Neural cell (in vitro differentiated cells): ENCODE measurements around the gene DOK7.

Experiments used
- CTCF ChIP-seq: fragments of 450-650 bp; IDR thresholded peaks from 2 replicates; pipeline ENCODE4 v1.5.1; 2014; ENCODE audit warnings: antibody characterized with exemption, mild to moderate bottlenecking, moderate library complexity; ENCODE audit not compliant: poor library complexity, severe bottlenecking
- EP300 ChIP-seq: fragments of 450-650 bp; conservative IDR thresholded peaks from 2 replicates; pipeline ENCODE4 v1.6.1; 2014; ENCODE audit warnings: antibody characterized with exemption, mild to moderate bottlenecking, moderate library complexity; ENCODE audit not compliant: poor library complexity, severe bottlenecking
- EZH2 ChIP-seq: fragments of 200-600, 300-800 bp; shearing (Covaris generic), sonication (generic); IDR thresholded peaks from 2 replicates; pipeline ENCODE4 v1.6.1; 2014; ENCODE audit warnings: antibody characterized with exemption, low read length, borderline replicate concordance, mild to moderate bottlenecking; ENCODE audit not compliant: insufficient read depth, poor library complexity, severe bottlenecking
- MXI1 ChIP-seq: fragments of 450-650 bp; conservative IDR thresholded peaks from 2 replicates; pipeline ENCODE4 v1.6.1; 2014; ENCODE audit warnings: antibody characterized with exemption, mild to moderate bottlenecking; ENCODE audit not compliant: poor library complexity, severe bottlenecking
- POLR2AphosphoS5 ChIP-seq: IDR thresholded peaks from 2 replicates; pipeline ENCODE4 v1.6.1; 2012
- RAD21 ChIP-seq: fragments of 450-650 bp; conservative IDR thresholded peaks from 2 replicates; pipeline ENCODE4 v1.6.1; 2014; ENCODE audit warnings: antibody characterized with exemption, mild to moderate bottlenecking, moderate library complexity
- REST ChIP-seq: IDR thresholded peaks from 2 replicates; pipeline ENCODE4 v1.6.1; 2012; ENCODE audit warnings: borderline replicate concordance

GRCh38 chr4:3488820-3489219 lies 25.7 kb downstream of the DOK7 start:
- TF ChIP-seq EZH2: no peak
- TF ChIP-seq CTCF: no peak
- TF ChIP-seq RAD21: no peak
- TF ChIP-seq EP300: no peak
- no peak for TF ChIP-seq REST
- no peak for TF ChIP-seq MXI1
- no peak for TF ChIP-seq POLR2AphosphoS5
